B cell (primary cell): ENCODE measurements around the gene TMEM45A. TPM values are rescaled to one million over a fixed set of nuclear protein-coding genes. Genes with fewer than 3 reads are reported as not detected.
A peak's percentile ranks its signal among the peaks of the same experiment; 100 is the strongest.

ENCODE experiments used
- ATAC-seq: fragments of 200-7000 bp; cut with Tn5 transposase; one replicate; pipeline ENCODE4 v1.10.0; 2021; ENCODE audit warnings: low read depth, mild to moderate bottlenecking, moderate number of reproducible peaks, moderate library complexity
- CTCF ChIA-PET: fragments of 350-600 bp; sonication (Branson Sonifier 250); formaldehyde crosslinking; loops from one replicate; lab custom pipeline; 2021; ENCODE audit warnings: antibody characterized with exemption, inconsistent platforms; lab: Charles Lee
- POLR2A ChIA-PET: fragments of 350-600 bp; sonication (Branson Sonifier 250); formaldehyde crosslinking; loops from one replicate; lab custom pipeline; 2021; ENCODE audit warnings: antibody characterized with exemption; lab: Charles Lee
- DNase-seq: peaks from one replicate; pipeline ENCODE4 v3.0.0; 2013
- H2AFZ ChIP-seq: 2 replicates; pipeline ENCODE4 v1.6.1; 2012; ENCODE audit warnings: mild to moderate bottlenecking, low read depth, low read length; ENCODE audit not compliant: insufficient read depth, poor library complexity, severe bottlenecking
- H3K27ac ChIP-seq, 2 donors: 1 replicate in 1 of 2; 2 replicates in 1 of 2; pipeline ENCODE4 v1.5.1; 2012 to 2013; ENCODE audit warnings: low read length in 2 of 2, mild to moderate bottlenecking in 2 of 2, moderate library complexity in 1 of 2
- H3K27me3 ChIP-seq, 4 experiments: fragments of 200-600 bp in 1 of 4; sonication (generic) in 1 of 4; replicated peaks in 1 of 4; 1 replicate in 2 of 4; 2 replicates in 2 of 4; pipeline versions ENCODE4 v1.6.1 to v1.7.0; 2013 to 2016; ENCODE audit warnings: low read length in 3 of 4, mild to moderate bottlenecking in 2 of 4, mixed read lengths in 1 of 4, moderate library complexity in 1 of 4; ENCODE audit not compliant: insufficient read depth in 4 of 4, control insufficient read depth in 3 of 4; ENCODE audit errors: control extremely low read depth in 1 of 4
- H3K36me3 ChIP-seq, 2 experiments: replicated peaks in 1 of 2; 1 replicate in 1 of 2; 2 replicates in 1 of 2; pipeline versions ENCODE4 v1.6.1 to v1.7.1; 2013; ENCODE audit warnings: low read length in 1 of 2; ENCODE audit not compliant: insufficient read depth in 2 of 2, control insufficient read depth in 1 of 2; ENCODE audit errors: control extremely low read depth in 1 of 2, extremely low read depth in 1 of 2
- H3K4me1 ChIP-seq, 2 donors: fragments of 200-600 bp in 1 of 2; sonication (generic) in 1 of 2; 1 replicate in 1 of 2; 2 replicates in 1 of 2; pipeline versions ENCODE4 v1.5.1 to v1.6.1; 2013 to 2017; ENCODE audit warnings: low read length in 2 of 2; ENCODE audit not compliant: control insufficient read depth in 2 of 2, insufficient read depth in 2 of 2
- H3K4me2 ChIP-seq: replicated peaks from 2 replicates; pipeline ENCODE3; 2012; ENCODE audit warnings: mild to moderate bottlenecking, low read depth, low read length; ENCODE audit not compliant: poor library complexity, severe bottlenecking
- H3K4me3 ChIP-seq, 5 experiments: fragments of 200-600 bp in 1 of 5; sonication (generic) in 1 of 5; 1 replicate in 3 of 5; 2 replicates in 2 of 5; pipeline versions ENCODE4 v1.5.1 to v1.7.0; 2011 to 2016; ENCODE audit warnings: low read length in 4 of 5, mild to moderate bottlenecking in 4 of 5, low read depth in 2 of 5, control low read depth in 1 of 5, moderate library complexity in 1 of 5; ENCODE audit not compliant: insufficient read depth in 1 of 5; ENCODE audit errors: control extremely low read depth in 1 of 5, extremely low read depth in 1 of 5
- H3K79me2 ChIP-seq: fragments of 200-600 bp; sonication (generic); one replicate; pipeline ENCODE4 v1.6.0; 2016; ENCODE audit warnings: low read length; ENCODE audit not compliant: control insufficient read depth, insufficient read depth
- H3K9ac ChIP-seq: fragments of 200-600 bp; sonication (generic); 2 replicates; pipeline ENCODE4 v1.6.1; 2017; ENCODE audit warnings: mild to moderate bottlenecking, low read length, moderate library complexity
- H3K9me3 ChIP-seq, 3 donors: one replicate each; pipeline versions ENCODE4 v1.6.1 to v1.7.1; 2013; ENCODE audit warnings: low read length in 2 of 3; ENCODE audit not compliant: control insufficient read depth in 2 of 3, insufficient read depth in 1 of 3; ENCODE audit errors: control extremely low read depth in 1 of 3
- H4K20me1 ChIP-seq: 2 replicates; pipeline ENCODE4 v1.6.0; 2012; ENCODE audit warnings: mild to moderate bottlenecking, low read length; ENCODE audit not compliant: insufficient read depth, control insufficient read depth, poor library complexity, severe bottlenecking
- H3K27ac Mint-ChIP-seq: one replicate; pipeline ENCODE4 v1.8.0; 2021; ENCODE audit warnings: mixed read lengths
- H3K27me3 Mint-ChIP-seq: one replicate; pipeline ENCODE4 v1.8.0; 2021; ENCODE audit warnings: mixed read lengths
- H3K4me1 Mint-ChIP-seq: one replicate; pipeline ENCODE4 v1.8.0; 2021; ENCODE audit warnings: mixed read lengths
- H3K4me3 Mint-ChIP-seq: one replicate; pipeline ENCODE4 v1.8.0; 2021; ENCODE audit warnings: mixed read lengths
- H3K9me3 Mint-ChIP-seq: one replicate; pipeline ENCODE4 v1.8.0; 2022; ENCODE audit warnings: mixed read lengths; ENCODE audit not compliant: insufficient read depth
- CTCF ChIP-seq: fragments of 200-600 bp; IDR thresholded peaks from one replicate; pipeline ENCODE4 v1.8.0; 2022; ENCODE audit warnings: antibody characterized with exemption, mild to moderate bottlenecking
- EZH2 ChIP-seq: IDR thresholded peaks from 2 replicates; pipeline ENCODE4 v1.6.1; 2012; ENCODE audit warnings: borderline replicate concordance, low read depth, mild to moderate bottlenecking, moderate library complexity, low read length; ENCODE audit not compliant: insufficient read depth, poor library complexity, severe bottlenecking
- WGBS: methylation state at CpG from one replicate; pipeline ENCODE4 v1.1.5; 2013; ENCODE audit warnings: missing lambda C conversion rate; ENCODE audit not compliant: insufficient coverage; 5-methylcytosine and 5-hydroxymethylcytosine counted together
- intact Hi-C: fragments of 100-400 bp; cut with micrococcal nuclease; formaldehyde crosslinking; loops from one replicate; pipeline ENCODE4 v1.10.0; 2022
- polyA plus RNA-seq: library from polyadenylated mRNA; depleted of rRNA; stranded (reverse); fragments of >200 nt; gene quantifications from 2 replicates; pipeline ENCODE4 v1.2.3, GENCODE V29; 2012
- total RNA-seq, 2 donors: library from RNA; stranded (reverse); fragments of 120-200 nt in 1 of 2; gene quantifications; 1 replicate in 1 of 2; 2 replicates in 1 of 2; pipeline versions ENCODE4 v1.2.3 to v1.2.4, GENCODE V29; 2013 to 2022

The TMEM45A gene
- total and polyA plus RNA-seq, 2 donors (not counting 1 experiment from before 2014, with no cell fraction given), result 0.20 TPM; not detected in 1

GRCh38 chr3:100496711-100497261, 4.4 kb downstream of the TMEM45A start:
- POLR2A ChIA-PET, result no interaction called here
- H3K27ac ChIP-seq, result no peak overlapping the region
- H3K4me1 Mint-ChIP-seq, result peaks cover 24% of the 10 kb centered on the region
- no peak overlapping the region for H2AFZ ChIP-seq
- no peaks in the 10 kb centered on the region for H3K79me2 ChIP-seq
- H3K4me1 ChIP-seq, result peaks cover 17 to 20% of the 10 kb centered on the region in 2 donors
- no peaks in the 10 kb centered on the region for H3K36me3 ChIP-seq
- no peak overlapping the region for H3K4me3 ChIP-seq
- no peak for TF ChIP-seq CTCF
- TF ChIP-seq EZH2, result no peak
- H3K27ac Mint-ChIP-seq, result no peak overlapping the region
- no peaks in the 10 kb centered on the region for H3K9me3 Mint-ChIP-seq
- H3K9ac ChIP-seq, result no peak overlapping the region
- peak overlapping the region; percentile 32 for H3K4me2 ChIP-seq
- no peak overlapping the region for H3K4me3 Mint-ChIP-seq
- CTCF ChIA-PET, result no interaction called here
- intact Hi-C loops, result no loop called here
- H3K9me3 ChIP-seq, result no peaks in the 10 kb centered on the region
- H4K20me1 ChIP-seq, result no peaks in the 10 kb centered on the region
- H3K27me3 Mint-ChIP-seq, result peaks cover 17% of the 10 kb centered on the region
- peaks cover 0 to 24% (median 5%) of the 10 kb centered on the region in 4 experiments for H3K27me3 ChIP-seq
- DNase-seq (no peak), ATAC-seq (no peak)

- H3K9me3 Mint-ChIP-seq, result no peaks in the 10 kb centered on the region
- H3K4me2 ChIP-seq, result no peak overlapping the region
- H3K9me3 ChIP-seq, result no peaks in the 10 kb centered on the region
- H3K4me3 ChIP-seq, result no peak overlapping the region
- H3K4me1 Mint-ChIP-seq, result peaks cover 11% of the 10 kb centered on the region
- intact Hi-C loops, result no loop called here
- no peaks in the 10 kb centered on the region for H3K79me2 ChIP-seq
- peaks cover 0 to 14% (median 3%) of the 10 kb centered on the region in 4 experiments for H3K27me3 ChIP-seq
- TF ChIP-seq CTCF (no peak), EZH2 (no peak)
- H3K4me1 ChIP-seq, result peaks cover 7 to 10% of the 10 kb centered on the region in 2 donors
- peaks cover 29% of the 10 kb centered on the region for H3K27me3 Mint-ChIP-seq
- no peak overlapping the region for H2AFZ ChIP-seq
- CTCF ChIA-PET, result no interaction called here
- no peaks in the 10 kb centered on the region for H4K20me1 ChIP-seq
- no peaks in the 10 kb centered on the region for H3K36me3 ChIP-seq
- H3K27ac Mint-ChIP-seq, result no peak overlapping the region
- H3K9ac ChIP-seq, result no peak overlapping the region
- no peak for DNase-seq
- no peak for ATAC-seq
- H3K4me3 Mint-ChIP-seq, result no peak overlapping the region
- H3K27ac ChIP-seq, result no peak overlapping the region
- no CpG with 5 or more reads among the region's 4 CpGs for WGBS
- POLR2A ChIA-PET, result no interaction called here
These were observed 7.2 kb downstream of the TMEM45A start for GRCh38 chr3:100499651-100500050.
